Brain microvascular endothelial cell (primary cell): Measurements from ENCODE around the gene DCC.

Experiments
- DNase-seq: peaks from one replicate; pipeline ENCODE4 v3.0.0-alpha.2; 2020
- H3K27ac ChIP-seq: fragments of 250-450 bp; sonication (Bioruptor Pico); 2 replicates; pipeline ENCODE4 v1.5.1; 2020; ENCODE audit warnings: mild to moderate bottlenecking, moderate library complexity
- H3K27me3 ChIP-seq: fragments of 250-450 bp; sonication (Bioruptor Pico); replicated peaks from 2 replicates; pipeline ENCODE4 v1.5.1; 2020; ENCODE audit warnings: mild to moderate bottlenecking
- H3K36me3 ChIP-seq: fragments of 250-450 bp; sonication (Bioruptor Pico); replicated peaks from 2 replicates; pipeline ENCODE4 v1.5.1; 2020; ENCODE audit warnings: mild to moderate bottlenecking
- H3K4me3 ChIP-seq: 2 replicates; pipeline ENCODE4 v1.5.1; 2011; ENCODE audit warnings: low read depth, mild to moderate bottlenecking, control low read depth, low read length, moderate library complexity
- in situ Hi-C: cut with HindIII; loops from 2 replicates; pipeline ENCODE4 v1.10.0; 2017; ENCODE audit warnings: low sequenced_read_pairs, low pct_ligation_motif_present
- TF ChIP-seq, protein P1 (sequence below): IDR thresholded peaks from 2 replicates; pipeline ENCODE4 v1.5.1; 2011; ENCODE audit warnings: low read depth, mild to moderate bottlenecking, moderate library complexity, low read length, control low read depth, inconsistent platforms; ENCODE audit errors: missing control alignments

DCC gene

DNA sequence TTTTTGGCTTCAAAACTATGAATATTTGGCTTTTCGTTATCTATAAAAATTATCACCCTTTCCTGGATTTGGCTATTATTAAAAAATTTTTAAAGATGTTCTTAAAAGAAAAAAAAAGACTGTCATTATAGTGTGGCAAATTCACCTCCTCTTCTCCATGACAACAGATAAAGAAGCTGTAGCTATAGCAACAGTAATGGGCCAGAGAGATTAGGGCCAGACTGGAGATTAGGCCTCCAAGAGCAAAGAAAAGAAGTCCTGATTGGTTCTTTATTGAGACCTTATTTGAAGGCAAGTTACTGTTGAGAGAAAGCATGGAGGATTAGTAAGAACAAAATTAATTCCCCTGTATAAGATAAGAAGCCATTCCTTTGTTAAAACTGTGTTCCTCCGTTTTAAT, 812.5 kb downstream of the DCC start:
- H3K36me3 ChIP-seq, result no peaks in the 10 kb centered on the region
- no peak for DNase-seq
- no peaks in the 10 kb centered on the region for H3K27me3 ChIP-seq
- TF ChIP-seq, protein P1, sequence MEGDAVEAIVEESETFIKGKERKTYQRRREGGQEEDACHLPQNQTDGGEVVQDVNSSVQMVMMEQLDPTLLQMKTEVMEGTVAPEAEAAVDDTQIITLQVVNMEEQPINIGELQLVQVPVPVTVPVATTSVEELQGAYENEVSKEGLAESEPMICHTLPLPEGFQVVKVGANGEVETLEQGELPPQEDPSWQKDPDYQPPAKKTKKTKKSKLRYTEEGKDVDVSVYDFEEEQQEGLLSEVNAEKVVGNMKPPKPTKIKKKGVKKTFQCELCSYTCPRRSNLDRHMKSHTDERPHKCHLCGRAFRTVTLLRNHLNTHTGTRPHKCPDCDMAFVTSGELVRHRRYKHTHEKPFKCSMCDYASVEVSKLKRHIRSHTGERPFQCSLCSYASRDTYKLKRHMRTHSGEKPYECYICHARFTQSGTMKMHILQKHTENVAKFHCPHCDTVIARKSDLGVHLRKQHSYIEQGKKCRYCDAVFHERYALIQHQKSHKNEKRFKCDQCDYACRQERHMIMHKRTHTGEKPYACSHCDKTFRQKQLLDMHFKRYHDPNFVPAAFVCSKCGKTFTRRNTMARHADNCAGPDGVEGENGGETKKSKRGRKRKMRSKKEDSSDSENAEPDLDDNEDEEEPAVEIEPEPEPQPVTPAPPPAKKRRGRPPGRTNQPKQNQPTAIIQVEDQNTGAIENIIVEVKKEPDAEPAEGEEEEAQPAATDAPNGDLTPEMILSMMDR, result no peak
- in situ Hi-C loops, result no loop called here
- no peak overlapping the region for H3K4me3 ChIP-seq
- no peak overlapping the region for H3K27ac ChIP-seq

GRCh38 chr18:53153281-53153680, 813.3 kb downstream of the DCC start:
- Histone ChIP-seq H3K27me3 (no peaks in the 10 kb centered on the region), H3K36me3 (no peaks in the 10 kb centered on the region), H3K27ac (no peak overlapping the region), H3K4me3 (no peak overlapping the region)
- no peak for DNase-seq
- TF ChIP-seq, protein P1, result no peak
- in situ Hi-C loops, result no loop called here

- TF ChIP-seq, protein P1, result no peak
- Histone ChIP-seq H3K27ac (no peak overlapping the region), H3K4me3 (no peak overlapping the region), H3K27me3 (no peaks in the 10 kb centered on the region), H3K36me3 (no peaks in the 10 kb centered on the region)
- no peak for DNase-seq
- in situ Hi-C loops, result no loop called here
Measured at GRCh38 chr18:53153800-53154199, 813.8 kb downstream of the DCC start.

GRCh38 chr18:53165770-53166169, 825.8 kb downstream of the DCC start:
- DNase-seq, result no peak
- in situ Hi-C loops, result no loop called here
- Histone ChIP-seq H3K27ac (no peak overlapping the region), H3K27me3 (no peaks in the 10 kb centered on the region), H3K4me3 (no peak overlapping the region), H3K36me3 (no peaks in the 10 kb centered on the region)
- TF ChIP-seq, protein P1, result no peak

GRCh38 chr18:53169346-53169745, 829.3 kb downstream of the DCC start:
- no peak overlapping the region for H3K27ac ChIP-seq
- no peak overlapping the region for H3K4me3 ChIP-seq
- in situ Hi-C loops, result no loop called here
- H3K27me3 ChIP-seq, result no peaks in the 10 kb centered on the region
- DNase-seq, result no peak
- no peaks in the 10 kb centered on the region for H3K36me3 ChIP-seq
- TF ChIP-seq, protein P1, result no peak

GRCh38 chr18:53191634-53192033, 851.6 kb downstream of the DCC start:
- no peaks in the 10 kb centered on the region for H3K36me3 ChIP-seq
- TF ChIP-seq, protein P1, result no peak
- no peak for DNase-seq
- no peak overlapping the region for H3K27ac ChIP-seq
- no peaks in the 10 kb centered on the region for H3K27me3 ChIP-seq
- no peak overlapping the region for H3K4me3 ChIP-seq
- in situ Hi-C loops, result no loop called here
